HG03521 (cell line): Measurements from ENCODE around the gene ELF2.
"Not testable (repeated sequence)": the region's sequence is repeated elsewhere in the genome, so short reads cannot be mapped to it uniquely, and the experiment has no call there.

Experiments
- ATAC-seq: cut with Tn5 transposase; IDR thresholded peaks from one replicate; pipeline ENCODE4 v1.9.1; 2021; ENCODE audit warnings: mild to moderate bottlenecking, moderate library complexity; ENCODE audit not compliant: unreplicated experiment

The ELF2 gene

DNA sequence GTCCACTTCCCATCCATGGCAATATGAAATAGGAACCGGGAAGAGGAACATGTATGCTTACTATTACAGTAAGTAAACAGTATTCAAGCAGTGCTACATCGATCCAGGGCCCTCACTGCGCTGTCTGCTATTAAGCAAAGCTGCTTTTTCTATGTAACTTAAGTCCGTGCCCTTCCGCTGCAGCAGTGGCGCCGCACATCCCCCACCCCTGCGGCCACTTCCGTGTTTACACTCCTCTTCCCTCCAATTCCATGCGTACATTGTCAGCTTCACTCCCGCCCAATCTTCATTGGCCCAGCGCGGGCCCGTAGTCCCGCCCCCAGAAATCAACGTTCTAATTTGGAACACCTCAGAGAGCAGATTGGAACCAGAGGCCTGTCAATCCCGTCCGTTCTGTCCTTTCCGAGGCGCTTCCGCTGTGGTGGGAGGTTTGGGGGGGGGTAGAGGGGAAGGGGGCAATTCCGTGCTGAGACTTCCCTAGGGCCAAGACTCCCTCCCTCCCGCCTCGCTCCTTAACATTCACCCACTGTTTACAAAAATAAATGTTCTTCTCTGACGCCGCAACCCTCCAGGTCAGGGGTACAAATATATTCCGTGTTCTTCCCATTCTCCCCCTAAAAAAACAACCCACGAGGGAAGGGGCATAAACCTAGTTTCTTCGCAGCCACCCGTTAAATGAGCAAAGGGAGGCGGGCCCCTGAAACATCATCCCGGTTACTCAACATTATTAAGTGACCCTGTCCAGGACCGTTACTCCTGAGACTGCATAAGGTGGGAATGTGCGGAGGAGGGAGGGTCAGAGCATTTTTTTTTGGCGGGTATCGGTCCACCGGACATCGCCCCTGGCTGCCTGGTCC lies 94.0 kb downstream of the ELF2 start:
- ATAC-seq = peak; percentile 85

DNA sequence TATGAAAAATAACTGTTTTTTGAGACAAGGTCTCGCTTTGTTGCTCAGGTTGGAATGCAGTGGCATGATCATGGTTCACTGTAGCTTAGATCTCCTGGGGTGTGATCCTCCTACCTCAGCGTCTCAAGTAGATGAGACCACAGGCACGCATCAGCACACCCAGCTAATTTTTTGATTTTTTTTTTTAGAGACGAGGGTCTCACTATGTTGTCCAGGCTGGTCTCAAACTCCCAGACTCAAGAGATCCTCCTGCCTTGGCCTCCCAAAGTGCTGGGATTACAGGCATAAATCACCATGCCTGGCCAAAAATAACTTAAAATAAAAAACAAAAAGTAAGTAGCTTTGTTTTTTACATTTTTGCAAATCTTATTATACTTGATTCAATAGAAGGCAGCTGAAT lies 98.1 kb downstream of the ELF2 start:
- ATAC-seq = no peak

DNA sequence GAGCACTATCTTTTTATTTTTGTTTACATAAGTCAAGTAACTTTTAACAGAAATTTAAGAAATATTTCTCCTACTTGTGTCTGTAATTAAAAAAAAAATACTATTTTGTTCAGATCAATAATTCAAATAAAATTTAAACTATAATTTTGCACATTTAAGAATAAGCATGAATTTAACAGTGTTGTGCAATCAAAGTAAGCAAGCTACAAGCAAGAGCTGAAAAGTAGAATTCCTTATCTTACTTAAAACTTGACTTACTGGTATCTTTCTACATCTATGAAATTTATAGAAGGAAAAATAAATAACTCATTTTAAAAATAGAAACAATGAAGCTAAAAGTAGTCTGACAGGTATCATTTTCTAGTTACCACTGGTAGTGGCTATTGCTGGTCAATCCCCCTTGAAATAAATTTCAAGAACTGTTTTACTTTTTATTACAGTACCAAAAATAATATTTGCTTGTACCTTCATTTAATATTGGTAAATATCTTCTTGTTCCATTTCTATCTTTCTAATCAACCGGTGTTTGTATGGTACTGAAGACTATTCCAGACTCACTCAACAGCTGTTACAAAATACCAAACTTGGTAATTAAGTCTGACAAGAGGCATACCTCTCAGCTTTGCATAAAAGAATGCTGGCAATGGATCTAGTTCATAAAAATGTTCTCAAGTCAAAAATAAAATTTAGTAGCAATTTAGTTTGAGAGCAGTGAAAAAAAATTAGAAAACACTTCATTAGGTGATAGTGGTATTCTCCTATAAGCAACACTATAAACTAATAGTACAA lies 99.3 kb downstream of the ELF2 start:
- no peak for ATAC-seq

DNA sequence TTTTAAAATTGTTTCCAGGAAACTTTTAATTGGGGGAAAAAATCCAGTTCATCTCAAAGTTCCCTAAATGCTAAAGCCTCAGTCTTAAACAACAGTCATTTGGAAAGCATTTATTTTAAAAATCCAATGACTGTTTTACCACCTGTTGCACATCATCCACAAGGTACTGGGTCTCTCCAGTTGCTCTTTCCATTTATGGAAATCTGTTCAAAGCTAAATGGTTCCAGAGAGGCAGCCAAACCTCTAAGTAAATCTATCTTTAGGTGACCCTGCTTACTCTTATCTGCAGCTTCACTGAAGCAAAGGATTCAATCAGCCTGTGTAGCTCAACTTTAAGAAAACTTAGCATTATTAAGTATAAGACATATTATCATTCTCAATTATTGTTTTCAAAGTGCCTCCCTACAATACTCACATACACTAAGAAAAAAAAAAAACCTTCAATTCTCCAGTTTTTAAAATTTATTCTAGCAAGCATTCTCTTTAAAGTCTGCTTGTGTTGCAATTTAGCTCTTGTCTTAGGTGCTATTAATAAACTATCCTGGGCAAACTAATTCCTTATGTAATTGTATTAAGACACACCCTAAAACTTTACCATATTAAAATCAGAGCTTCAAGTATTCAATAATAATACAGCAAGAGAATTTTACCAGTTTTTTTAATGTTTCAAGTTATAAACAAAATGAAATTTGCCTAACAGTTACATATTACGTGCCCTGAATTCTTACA lies 100.8 kb downstream of the ELF2 start:
- no peak for ATAC-seq

DNA sequence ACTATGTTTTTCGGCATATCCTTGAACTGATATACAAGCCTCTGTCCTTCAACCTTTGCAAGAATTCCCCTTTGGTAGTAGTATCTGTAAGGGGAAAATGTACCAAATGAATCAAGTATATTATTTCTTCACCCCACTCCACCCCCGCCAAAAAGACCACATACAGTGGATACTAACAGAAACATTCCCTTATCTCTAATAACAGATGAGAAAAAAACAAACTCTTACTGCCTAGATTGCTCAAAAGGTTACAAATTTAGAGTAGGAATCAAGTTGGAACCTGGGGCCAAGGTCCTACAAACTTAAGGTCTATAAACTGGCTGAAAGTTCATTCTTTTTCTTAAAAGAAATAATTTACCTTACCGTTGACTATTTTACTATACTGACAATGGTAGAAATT lies 116.4 kb downstream of the ELF2 start:
- ATAC-seq = no peak

DNA sequence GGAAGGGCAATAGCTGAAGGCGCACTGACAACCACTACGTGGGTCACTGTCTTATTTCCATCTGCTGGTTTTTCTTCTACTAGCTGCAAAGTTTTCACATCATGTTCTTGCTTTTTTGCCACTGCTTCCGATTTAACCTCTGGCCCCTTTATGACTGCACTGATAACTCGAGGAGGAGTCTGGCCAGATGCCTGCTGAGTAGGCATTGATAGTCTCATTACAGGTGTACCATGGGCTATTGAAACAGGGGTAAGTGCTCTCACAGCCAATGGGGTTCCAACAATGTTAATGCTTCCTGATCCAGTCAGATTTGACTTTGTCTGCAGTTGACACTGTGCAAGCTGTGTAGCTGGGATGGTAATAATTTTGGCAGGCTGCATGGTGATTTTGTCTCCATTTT lies 118.0 kb downstream of the ELF2 start:
- not testable (repeated sequence) for ATAC-seq

DNA sequence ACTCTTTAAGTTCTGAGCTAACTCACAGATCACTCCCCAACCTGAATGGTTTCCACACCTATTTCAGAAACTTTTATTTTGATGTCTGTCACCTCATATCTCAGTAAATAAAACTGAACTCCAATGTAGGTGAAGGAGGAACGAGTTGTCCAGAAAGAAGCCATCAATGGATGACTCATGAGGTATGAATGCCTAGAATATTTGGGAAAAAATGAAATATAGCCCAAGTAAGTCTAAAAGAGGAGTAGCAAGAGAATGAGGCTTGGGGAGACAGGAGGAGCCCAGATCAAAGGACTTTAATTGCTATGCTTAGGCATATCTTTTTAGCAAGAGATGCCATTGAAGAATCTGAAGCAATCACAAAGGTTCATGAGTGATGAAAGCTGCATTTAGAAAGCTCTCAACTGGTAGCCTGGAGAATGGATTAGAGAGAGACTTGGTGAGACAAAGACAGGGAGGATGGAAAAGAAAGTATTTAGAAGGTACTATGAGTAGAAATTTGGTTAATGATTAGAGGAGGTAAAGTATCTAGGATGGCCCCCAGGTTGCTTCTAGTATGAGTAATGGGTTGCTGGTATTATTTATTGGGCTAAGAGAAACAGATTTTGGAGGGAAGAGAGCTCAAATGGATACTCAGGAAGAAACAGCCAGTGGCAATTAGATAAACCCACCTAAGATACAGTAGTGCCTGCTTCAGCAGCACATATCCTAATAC lies 122.1 kb downstream of the ELF2 start:
- no peak for ATAC-seq

DNA sequence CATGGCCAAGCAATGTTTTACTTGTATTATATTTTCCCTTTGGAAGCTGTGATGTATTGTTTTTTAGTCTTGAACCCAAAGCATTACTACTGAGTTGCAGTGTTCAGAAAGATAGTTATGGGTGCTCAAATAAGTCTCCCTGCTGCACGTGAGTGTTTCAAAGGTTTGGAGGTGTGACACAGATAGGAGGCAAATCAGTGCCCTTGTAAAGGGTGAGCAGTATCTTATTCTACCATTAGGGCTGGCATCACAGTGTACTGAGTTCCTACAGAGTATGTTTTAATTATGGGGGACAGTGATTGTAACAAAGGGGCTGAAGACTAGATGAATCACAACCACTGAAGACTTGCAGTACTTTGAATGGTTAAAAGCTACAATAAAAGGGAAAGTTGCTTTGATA lies 123.1 kb downstream of the ELF2 start:
- ATAC-seq = no peak

DNA sequence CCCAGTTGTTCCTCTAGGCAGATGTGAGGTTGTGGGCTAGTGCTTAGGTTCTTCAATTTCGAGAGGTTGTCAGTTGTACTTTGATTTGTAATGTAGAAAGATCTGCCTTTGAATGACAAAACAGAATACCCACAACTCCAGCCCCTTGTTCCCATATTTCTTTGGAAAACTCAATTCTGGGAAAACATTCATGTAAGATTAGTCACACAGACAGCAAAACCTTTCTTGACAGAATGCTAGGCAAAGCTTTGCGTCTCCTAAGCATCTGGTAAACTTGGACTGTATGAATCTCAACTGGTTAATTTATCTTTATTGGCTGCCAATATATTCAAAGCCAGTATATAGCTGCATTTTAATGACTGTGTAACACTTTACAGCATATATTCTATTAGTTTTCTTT lies 126.6 kb downstream of the ELF2 start:
- ATAC-seq = no peak

DNA sequence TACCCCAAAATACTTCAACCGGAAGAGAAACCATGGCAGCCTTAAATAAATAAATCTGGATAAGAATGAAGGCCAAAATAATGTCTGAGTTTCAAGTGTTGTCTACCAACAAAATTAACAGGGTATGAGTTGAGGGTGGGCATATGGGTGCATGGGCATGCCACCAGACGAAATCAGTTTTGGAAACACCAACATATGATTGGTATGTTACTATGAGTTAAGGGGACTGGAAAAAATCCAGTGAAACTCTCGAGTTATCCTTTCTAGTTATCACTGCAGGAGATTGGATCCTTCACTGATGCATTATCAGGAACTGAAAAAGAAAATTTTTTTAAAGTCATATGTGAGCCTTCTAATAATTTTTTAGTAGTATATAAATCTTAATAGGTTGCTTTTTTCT lies 129.0 kb downstream of the ELF2 start:
- ATAC-seq = no peak

DNA sequence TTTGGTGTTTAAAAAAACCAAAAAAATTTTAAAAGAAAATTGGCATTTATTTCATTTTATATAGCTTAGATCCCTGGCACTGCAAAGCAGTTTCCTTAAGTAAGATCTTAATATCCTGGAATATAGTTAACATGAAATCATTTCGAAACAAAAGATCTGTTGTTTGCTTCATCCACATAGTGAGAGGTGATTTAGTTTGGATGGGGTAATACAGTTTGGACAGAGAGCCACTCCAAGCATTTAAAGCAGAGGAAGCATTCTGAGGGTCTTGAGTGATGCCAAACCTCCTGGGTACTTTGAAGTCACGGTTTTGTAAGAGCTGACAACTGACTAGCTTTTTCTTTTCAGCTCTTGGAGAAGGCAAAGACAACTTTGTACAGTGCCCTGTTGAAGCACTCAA lies 132.7 kb downstream of the ELF2 start:
- ATAC-seq = no peak

DNA sequence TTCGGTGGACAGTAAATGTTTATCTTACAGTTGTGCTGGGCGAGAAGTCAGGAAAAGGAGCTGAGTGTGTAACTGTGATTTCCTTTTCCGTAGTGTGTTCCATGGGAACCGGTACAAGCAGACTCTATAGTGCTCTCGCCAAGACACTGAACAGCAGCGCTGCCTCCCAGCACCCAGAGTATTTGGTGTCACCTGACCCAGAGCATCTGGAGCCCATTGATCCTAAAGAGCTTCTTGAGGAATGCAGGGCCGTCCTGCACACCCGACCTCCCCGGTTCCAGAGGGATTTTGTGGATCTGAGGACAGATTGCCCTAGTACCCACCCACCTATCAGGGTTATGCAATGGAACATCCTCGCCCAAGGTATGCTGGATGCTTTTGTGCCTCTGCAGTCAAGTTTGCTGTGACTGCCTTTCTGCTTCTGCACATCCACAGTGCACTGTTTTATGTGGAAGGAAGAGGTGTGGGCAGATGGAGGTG lies 134.0 kb downstream of the ELF2 start:
- ATAC-seq = no peak

DNA sequence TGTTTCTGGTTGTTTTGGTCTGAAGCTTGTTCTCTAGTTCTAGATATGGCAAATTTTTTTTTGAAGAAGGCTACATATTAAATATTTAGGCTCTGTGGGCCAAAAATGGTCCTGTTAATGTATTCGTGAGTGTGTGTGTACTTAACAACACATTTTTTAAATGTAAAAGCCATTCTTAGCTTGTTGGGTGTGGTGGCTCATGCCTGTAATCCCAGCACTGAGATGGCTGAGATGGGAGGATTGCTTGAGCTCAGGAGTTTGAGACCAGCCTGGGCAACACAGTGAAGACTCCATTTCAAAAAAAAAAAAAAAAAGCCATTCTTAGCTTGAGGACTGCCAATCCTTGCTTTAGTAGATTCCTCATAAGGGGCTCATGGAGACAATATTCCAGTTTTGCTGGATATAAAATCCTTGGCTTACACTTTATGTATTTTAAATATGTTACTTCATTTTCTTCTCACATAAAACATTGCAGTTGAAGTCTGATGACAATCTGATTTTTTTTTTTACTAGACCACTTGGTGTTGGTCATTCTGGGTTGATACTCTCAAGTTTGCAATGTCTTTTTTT lies 138.1 kb downstream of the ELF2 start:
- ATAC-seq = no peak

DNA sequence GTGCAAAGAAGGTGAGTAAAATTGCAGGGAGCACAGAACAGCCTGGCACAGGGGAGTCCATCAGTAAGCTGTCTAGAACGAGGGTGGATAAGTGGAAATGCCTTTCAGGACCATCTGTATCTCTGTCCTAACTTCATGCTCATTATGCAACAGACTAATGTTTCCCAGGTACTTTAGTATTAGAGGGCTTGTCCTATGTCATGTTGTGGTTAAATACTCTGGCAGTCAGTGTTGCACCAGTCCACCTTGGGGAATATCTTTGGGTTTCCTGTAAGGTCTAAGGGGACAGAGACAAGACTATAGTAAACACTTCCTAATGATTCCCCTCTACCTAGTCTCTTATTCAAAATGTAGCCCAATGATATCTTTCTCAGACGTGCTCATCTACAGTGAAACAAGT lies 140.1 kb downstream of the ELF2 start:
- no peak for ATAC-seq

DNA sequence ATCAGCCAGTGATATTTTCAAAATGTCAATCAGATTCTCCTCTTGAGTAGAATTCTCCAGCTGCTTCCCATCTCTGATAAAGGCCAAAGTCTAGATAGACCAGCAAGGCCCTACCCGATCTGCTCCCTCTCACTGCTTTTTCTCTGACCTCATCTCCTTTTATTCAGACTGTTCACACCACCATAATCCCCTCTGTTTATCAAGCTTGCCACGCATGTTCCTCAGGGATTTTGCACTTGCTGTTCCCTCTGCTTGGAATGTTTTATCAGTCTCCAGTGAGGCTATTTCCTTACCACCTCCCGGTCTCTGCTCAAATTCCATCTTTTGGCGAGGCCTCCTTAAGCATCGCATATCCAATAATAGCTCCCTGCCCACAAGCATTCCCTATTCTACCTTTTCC lies 141.4 kb downstream of the ELF2 start:
- no peak for ATAC-seq

DNA sequence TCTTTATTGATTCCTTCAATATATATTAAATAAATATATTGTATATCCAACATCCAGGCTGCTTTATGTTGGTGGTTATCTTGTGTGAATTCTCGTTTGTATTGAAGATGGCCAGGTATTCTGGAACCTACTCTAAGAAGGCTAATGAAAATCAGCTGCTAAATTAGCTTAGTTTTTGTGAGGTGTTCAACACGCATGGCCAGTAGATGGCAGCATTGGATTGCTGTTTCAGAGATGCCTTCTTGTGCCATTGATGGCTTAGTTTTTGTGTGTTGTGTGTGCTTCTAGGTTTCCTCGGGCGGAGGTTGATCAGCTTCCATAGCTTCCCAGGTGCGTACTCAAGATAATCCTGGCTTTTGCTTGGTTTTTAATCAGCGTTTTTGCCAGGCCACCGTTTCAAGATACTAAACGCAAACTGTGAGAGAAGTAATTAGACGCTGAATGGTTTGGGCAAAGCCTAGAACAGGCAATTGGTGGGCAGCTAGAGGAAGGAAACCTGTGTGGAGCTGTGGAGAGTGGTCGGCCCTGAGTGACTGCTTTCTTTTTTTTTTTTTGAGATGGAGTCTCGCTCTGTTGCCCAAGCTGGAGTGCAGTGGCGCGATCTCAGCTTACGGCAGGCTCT lies 146.3 kb downstream of the ELF2 start:
- no peak for ATAC-seq

DNA sequence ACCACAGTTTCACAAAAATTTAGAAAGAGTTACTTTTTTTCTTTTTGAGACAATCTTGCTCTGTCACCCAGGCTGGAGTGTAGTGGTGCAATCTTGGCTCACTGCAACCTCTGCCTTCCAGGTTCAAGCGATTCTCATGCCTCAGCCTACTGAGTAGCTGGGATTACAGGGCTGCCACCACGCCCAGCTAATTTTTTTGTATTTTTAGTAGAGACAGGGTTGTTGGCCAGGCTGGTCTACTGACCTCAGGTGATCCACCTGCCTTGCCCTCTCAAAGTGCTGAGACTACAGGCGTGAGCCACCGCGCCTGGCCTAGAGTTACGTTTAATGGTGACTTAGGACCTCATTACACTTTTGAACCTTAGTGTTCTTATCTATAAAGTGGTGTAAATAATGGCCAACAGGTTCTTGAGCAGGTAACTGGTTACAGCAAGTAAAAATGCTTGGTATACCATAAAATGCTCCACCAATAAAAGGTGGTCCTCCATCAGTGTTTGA lies 147.1 kb downstream of the ELF2 start:
- not testable (repeated sequence) for ATAC-seq

DNA sequence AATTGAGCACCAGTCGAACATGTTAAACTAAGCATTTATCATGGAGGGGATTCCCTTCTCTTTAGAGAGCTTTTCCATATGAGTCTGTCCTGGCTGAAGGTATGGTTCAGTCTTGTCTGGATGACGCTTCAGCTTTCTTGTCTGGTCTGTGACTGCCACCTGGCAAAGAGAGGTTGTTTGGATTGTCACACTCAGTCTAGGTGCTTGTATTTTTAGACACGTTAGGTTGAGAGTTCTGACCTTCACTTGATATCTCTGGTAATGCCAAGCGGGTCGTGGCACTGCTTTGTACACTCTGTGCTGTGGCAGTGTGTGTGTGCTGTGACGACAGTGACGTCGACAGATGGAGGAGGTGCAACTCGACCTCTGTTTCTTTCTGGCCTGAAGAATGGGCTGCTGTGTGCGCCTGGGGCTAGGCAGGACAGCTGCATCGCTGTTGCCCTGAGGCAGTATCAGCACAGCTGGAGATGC lies 148.8 kb downstream of the ELF2 start:
- no peak for ATAC-seq

DNA sequence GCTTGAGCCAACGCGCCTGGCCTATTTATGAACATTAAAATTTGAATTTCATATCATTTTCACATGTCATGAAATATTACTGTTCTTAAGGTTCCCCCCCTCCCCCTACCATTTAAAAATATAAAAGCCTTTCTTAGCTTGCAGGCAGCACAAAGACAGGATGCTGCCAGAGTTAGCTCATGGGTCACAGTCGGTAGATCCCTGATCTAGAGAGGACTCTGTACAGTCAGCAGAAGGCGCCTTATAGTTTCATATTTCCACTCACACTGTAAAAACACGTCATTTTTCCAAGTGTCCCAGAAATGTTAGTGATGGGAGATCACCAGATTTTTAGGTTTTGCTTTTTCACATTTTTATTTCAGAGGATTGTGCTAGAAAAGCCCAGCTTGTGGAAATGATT lies 149.2 kb downstream of the ELF2 start:
- no peak for ATAC-seq

DNA sequence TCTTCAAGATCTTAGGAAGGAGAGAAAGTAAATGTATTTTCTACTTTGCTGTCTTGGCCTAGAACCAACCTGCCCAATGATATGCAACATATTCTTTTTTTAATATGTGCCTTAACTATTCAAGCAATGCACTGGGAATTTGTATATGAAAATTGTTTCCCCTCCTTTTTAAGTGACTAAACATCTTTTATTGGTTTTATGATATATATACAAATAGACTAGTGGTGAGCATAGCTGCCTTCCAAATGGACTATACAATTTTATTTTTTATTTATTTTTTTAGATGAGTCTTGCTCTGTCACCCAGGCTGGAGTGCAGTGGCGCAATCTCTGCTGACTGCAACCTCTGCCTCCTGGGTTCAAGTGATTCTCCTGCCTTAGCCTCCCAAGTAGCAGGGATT lies 151.2 kb downstream of the ELF2 start:
- ATAC-seq = no peak
